H4 (cell line): ENCODE results near the gene ATE1. TPM values are rescaled to one million over a fixed set of nuclear protein-coding genes. Genes with fewer than 3 reads are reported as not detected.
"Not testable (repeated sequence)": the region's sequence is repeated elsewhere in the genome, so short reads cannot be mapped to it uniquely, and the experiment has no call there.

ENCODE experiments used
- DNase-seq: peaks from one replicate; pipeline ENCODE4 v3.0.0-alpha.2; 2015; ENCODE audit warnings: low spot score
- total RNA-seq: library from RNA; depleted of rRNA; stranded (reverse); fragments of >200 nt; shearing (Covaris generic); gene quantifications from 2 replicates; pipeline ENCODE4 v1.2.3, GENCODE V29; 2014

The ATE1 gene
- total RNA-seq, 1 experiment from 2014 or later: 11.1 TPM

GRCh38 chr10:121930268-121931085 is 2.6 kb upstream of the ATE1 start:
- DNase-seq: not testable (repeated sequence)

- DNase-seq: not testable (repeated sequence)
Measured at GRCh38 chr10:121929585-121930267, 1.9 kb upstream of the ATE1 start.

GRCh38 chr10:121928528-121928884 is 675 bp upstream of the ATE1 start:
- DNase-seq: peak; percentile 17

GRCh38 chr10:121927318-121927840 is 452 bp downstream of the ATE1 start:
- DNase-seq: peak; percentile 17

- no peak for DNase-seq
Measured at GRCh38 chr10:121926671-121927317, 1.0 kb downstream of the ATE1 start.

- DNase-seq: no peak
Measured at GRCh38 chr10:121926157-121926556, 1.7 kb downstream of the ATE1 start.

GRCh38 chr10:121921238-121921931 is 6.4 kb downstream of the ATE1 start:
- no peak for DNase-seq

GRCh38 chr10:121919666-121920065 is 8.2 kb downstream of the ATE1 start:
- no peak for DNase-seq

GRCh38 chr10:121918800-121919199 is 9.0 kb downstream of the ATE1 start:
- DNase-seq: not testable (repeated sequence)

GRCh38 chr10:121914661-121915060 is 13.2 kb downstream of the ATE1 start:
- DNase-seq: no peak

GRCh38 chr10:121911421-121911697 is 16.5 kb downstream of the ATE1 start:
- DNase-seq: no peak

- DNase-seq: peak; percentile 47
Measured at GRCh38 chr10:121910673-121911420, 17.0 kb downstream of the ATE1 start.

GRCh38 chr10:121904888-121905287 is 22.9 kb downstream of the ATE1 start:
- no peak for DNase-seq

- peak; percentile 65 for DNase-seq
Measured at GRCh38 chr10:121900443-121901174, 27.2 kb downstream of the ATE1 start.

GRCh38 chr10:121899727-121900126 is 28.1 kb downstream of the ATE1 start:
- peak; percentile 19 for DNase-seq

- DNase-seq: no peak
Measured at GRCh38 chr10:121891103-121891502, 36.7 kb downstream of the ATE1 start.

- no peak for DNase-seq
Measured at GRCh38 chr10:121889212-121889611, 38.6 kb downstream of the ATE1 start.

GRCh38 chr10:121886997-121887622 is 40.7 kb downstream of the ATE1 start:
- DNase-seq: peak; percentile 50

- no peak for DNase-seq
Measured at GRCh38 chr10:121886181-121886580, 41.6 kb downstream of the ATE1 start.

- no peak for DNase-seq
Measured at GRCh38 chr10:121880895-121881294, 46.9 kb downstream of the ATE1 start.
